B cell (primary cell): Measurements from ENCODE around the gene BHLHE23. TPM values are rescaled to one million over a fixed set of nuclear protein-coding genes. Genes with fewer than 3 reads are reported as not detected.

Experiments
- ATAC-seq: fragments of 200-7000 bp; cut with Tn5 transposase; one replicate; pipeline ENCODE4 v1.10.0; 2021; ENCODE audit warnings: low read depth, mild to moderate bottlenecking, moderate number of reproducible peaks, moderate library complexity
- CTCF ChIA-PET: fragments of 350-600 bp; sonication (Branson Sonifier 250); formaldehyde crosslinking; loops from one replicate; lab custom pipeline; 2021; ENCODE audit warnings: antibody characterized with exemption, inconsistent platforms; lab: Charles Lee
- POLR2A ChIA-PET: fragments of 350-600 bp; sonication (Branson Sonifier 250); formaldehyde crosslinking; loops from one replicate; lab custom pipeline; 2021; ENCODE audit warnings: antibody characterized with exemption; lab: Charles Lee
- DNase-seq: peaks from one replicate; pipeline ENCODE4 v3.0.0; 2013
- H2AFZ ChIP-seq: 2 replicates; pipeline ENCODE4 v1.6.1; 2012; ENCODE audit warnings: mild to moderate bottlenecking, low read depth, low read length; ENCODE audit not compliant: insufficient read depth, poor library complexity, severe bottlenecking
- H3K27ac ChIP-seq, 2 donors: 1 replicate in 1 of 2; 2 replicates in 1 of 2; pipeline ENCODE4 v1.5.1; 2012 to 2013; ENCODE audit warnings: low read length in 2 of 2, mild to moderate bottlenecking in 2 of 2, moderate library complexity in 1 of 2
- H3K27me3 ChIP-seq, 4 experiments: fragments of 200-600 bp in 1 of 4; sonication (generic) in 1 of 4; replicated peaks in 1 of 4; 1 replicate in 2 of 4; 2 replicates in 2 of 4; pipeline versions ENCODE4 v1.6.1 to v1.7.0; 2013 to 2016; ENCODE audit warnings: low read length in 3 of 4, mild to moderate bottlenecking in 2 of 4, mixed read lengths in 1 of 4, moderate library complexity in 1 of 4; ENCODE audit not compliant: insufficient read depth in 4 of 4, control insufficient read depth in 3 of 4; ENCODE audit errors: control extremely low read depth in 1 of 4
- H3K36me3 ChIP-seq, 2 experiments: replicated peaks in 1 of 2; 1 replicate in 1 of 2; 2 replicates in 1 of 2; pipeline versions ENCODE4 v1.6.1 to v1.7.1; 2013; ENCODE audit warnings: low read length in 1 of 2; ENCODE audit not compliant: insufficient read depth in 2 of 2, control insufficient read depth in 1 of 2; ENCODE audit errors: control extremely low read depth in 1 of 2, extremely low read depth in 1 of 2
- H3K4me1 ChIP-seq, 2 donors: fragments of 200-600 bp in 1 of 2; sonication (generic) in 1 of 2; 1 replicate in 1 of 2; 2 replicates in 1 of 2; pipeline versions ENCODE4 v1.5.1 to v1.6.1; 2013 to 2017; ENCODE audit warnings: low read length in 2 of 2; ENCODE audit not compliant: control insufficient read depth in 2 of 2, insufficient read depth in 2 of 2
- H3K4me2 ChIP-seq: replicated peaks from 2 replicates; pipeline ENCODE3; 2012; ENCODE audit warnings: mild to moderate bottlenecking, low read depth, low read length; ENCODE audit not compliant: poor library complexity, severe bottlenecking
- H3K4me3 ChIP-seq, 5 experiments: fragments of 200-600 bp in 1 of 5; sonication (generic) in 1 of 5; 1 replicate in 3 of 5; 2 replicates in 2 of 5; pipeline versions ENCODE4 v1.5.1 to v1.7.0; 2011 to 2016; ENCODE audit warnings: low read length in 4 of 5, mild to moderate bottlenecking in 4 of 5, low read depth in 2 of 5, control low read depth in 1 of 5, moderate library complexity in 1 of 5; ENCODE audit not compliant: insufficient read depth in 1 of 5; ENCODE audit errors: control extremely low read depth in 1 of 5, extremely low read depth in 1 of 5
- H3K79me2 ChIP-seq: fragments of 200-600 bp; sonication (generic); one replicate; pipeline ENCODE4 v1.6.0; 2016; ENCODE audit warnings: low read length; ENCODE audit not compliant: control insufficient read depth, insufficient read depth
- H3K9ac ChIP-seq: fragments of 200-600 bp; sonication (generic); 2 replicates; pipeline ENCODE4 v1.6.1; 2017; ENCODE audit warnings: mild to moderate bottlenecking, low read length, moderate library complexity
- H3K9me3 ChIP-seq, 3 donors: one replicate each; pipeline versions ENCODE4 v1.6.1 to v1.7.1; 2013; ENCODE audit warnings: low read length in 2 of 3; ENCODE audit not compliant: control insufficient read depth in 2 of 3, insufficient read depth in 1 of 3; ENCODE audit errors: control extremely low read depth in 1 of 3
- H4K20me1 ChIP-seq: 2 replicates; pipeline ENCODE4 v1.6.0; 2012; ENCODE audit warnings: mild to moderate bottlenecking, low read length; ENCODE audit not compliant: insufficient read depth, control insufficient read depth, poor library complexity, severe bottlenecking
- H3K27ac Mint-ChIP-seq: one replicate; pipeline ENCODE4 v1.8.0; 2021; ENCODE audit warnings: mixed read lengths
- H3K27me3 Mint-ChIP-seq: one replicate; pipeline ENCODE4 v1.8.0; 2021; ENCODE audit warnings: mixed read lengths
- H3K4me1 Mint-ChIP-seq: one replicate; pipeline ENCODE4 v1.8.0; 2021; ENCODE audit warnings: mixed read lengths
- H3K4me3 Mint-ChIP-seq: one replicate; pipeline ENCODE4 v1.8.0; 2021; ENCODE audit warnings: mixed read lengths
- H3K9me3 Mint-ChIP-seq: one replicate; pipeline ENCODE4 v1.8.0; 2022; ENCODE audit warnings: mixed read lengths; ENCODE audit not compliant: insufficient read depth
- CTCF ChIP-seq: fragments of 200-600 bp; IDR thresholded peaks from one replicate; pipeline ENCODE4 v1.8.0; 2022; ENCODE audit warnings: antibody characterized with exemption, mild to moderate bottlenecking
- EZH2 ChIP-seq: IDR thresholded peaks from 2 replicates; pipeline ENCODE4 v1.6.1; 2012; ENCODE audit warnings: borderline replicate concordance, low read depth, mild to moderate bottlenecking, moderate library complexity, low read length; ENCODE audit not compliant: insufficient read depth, poor library complexity, severe bottlenecking
- WGBS: methylation state at CpG from one replicate; pipeline ENCODE4 v1.1.5; 2013; ENCODE audit warnings: missing lambda C conversion rate; ENCODE audit not compliant: insufficient coverage; 5-methylcytosine and 5-hydroxymethylcytosine counted together
- intact Hi-C: fragments of 100-400 bp; cut with micrococcal nuclease; formaldehyde crosslinking; loops from one replicate; pipeline ENCODE4 v1.10.0; 2022
- polyA plus RNA-seq: library from polyadenylated mRNA; depleted of rRNA; stranded (reverse); fragments of >200 nt; gene quantifications from 2 replicates; pipeline ENCODE4 v1.2.3, GENCODE V29; 2012
- total RNA-seq, 2 donors: library from RNA; stranded (reverse); fragments of 120-200 nt in 1 of 2; gene quantifications; 1 replicate in 1 of 2; 2 replicates in 1 of 2; pipeline versions ENCODE4 v1.2.3 to v1.2.4, GENCODE V29; 2013 to 2022

BHLHE23 gene
- total and polyA plus RNA-seq, 2 donors (not counting 1 experiment from before 2014, with no cell fraction given) = not detected

DNA sequence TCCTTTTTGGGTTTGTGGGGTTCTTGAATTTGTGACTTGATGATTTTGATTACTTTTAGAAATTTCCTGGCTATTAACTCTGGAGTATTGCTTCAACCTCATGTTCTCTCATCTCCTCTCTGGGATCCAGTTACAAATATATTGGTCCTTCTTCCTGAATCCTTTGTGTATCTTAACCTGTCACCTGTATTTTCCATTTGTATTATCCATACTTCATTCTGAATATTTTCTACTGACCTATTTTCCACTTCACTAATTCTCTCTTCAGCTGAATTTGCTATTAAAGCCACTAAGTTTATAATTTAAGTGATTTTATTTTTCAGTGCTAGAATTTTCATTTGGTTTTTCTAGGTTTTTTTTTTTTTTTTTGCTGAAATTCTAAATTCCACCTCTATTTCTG is 6.4 kb upstream of the BHLHE23 start:
- H3K9ac ChIP-seq = no peak overlapping the region
- peaks cover 57% of the 10 kb centered on the region for H3K27me3 Mint-ChIP-seq
- H3K9me3 ChIP-seq = peaks cover 0 to 49% (median 16%) of the 10 kb centered on the region in 3 donors
- H3K4me2 ChIP-seq = no peak overlapping the region
- H3K27ac Mint-ChIP-seq = no peak overlapping the region
- H3K27ac ChIP-seq = no peak overlapping the region
- no peaks in the 10 kb centered on the region for H3K79me2 ChIP-seq
- H2AFZ ChIP-seq = no peak overlapping the region
- H3K4me3 Mint-ChIP-seq = no peak overlapping the region
- ATAC-seq (no peak), DNase-seq (no peak)
- H3K4me3 ChIP-seq = no peak overlapping the region
- H3K9me3 Mint-ChIP-seq = peaks cover 5% of the 10 kb centered on the region
- ChIA-PET CTCF (interaction anchor here (2.5 kb wide), 1 partner anchor 41 kb away, joined by 8 read pairs; no protein-coding TSS in a partner anchor), POLR2A (no interaction called here)
- peaks cover 0 to 76% (median 33%) of the 10 kb centered on the region in 4 experiments for H3K27me3 ChIP-seq
- TF ChIP-seq EZH2 = no peak
- no peak for TF ChIP-seq CTCF
- intact Hi-C loops = no loop called here
- H3K4me1 Mint-ChIP-seq = peaks cover 19% of the 10 kb centered on the region
- no peaks in the 10 kb centered on the region for H3K36me3 ChIP-seq
- H3K4me1 ChIP-seq = peaks cover 24% of the 10 kb centered on the region in 2 donors
- H4K20me1 ChIP-seq = peaks cover 15% of the 10 kb centered on the region

DNA sequence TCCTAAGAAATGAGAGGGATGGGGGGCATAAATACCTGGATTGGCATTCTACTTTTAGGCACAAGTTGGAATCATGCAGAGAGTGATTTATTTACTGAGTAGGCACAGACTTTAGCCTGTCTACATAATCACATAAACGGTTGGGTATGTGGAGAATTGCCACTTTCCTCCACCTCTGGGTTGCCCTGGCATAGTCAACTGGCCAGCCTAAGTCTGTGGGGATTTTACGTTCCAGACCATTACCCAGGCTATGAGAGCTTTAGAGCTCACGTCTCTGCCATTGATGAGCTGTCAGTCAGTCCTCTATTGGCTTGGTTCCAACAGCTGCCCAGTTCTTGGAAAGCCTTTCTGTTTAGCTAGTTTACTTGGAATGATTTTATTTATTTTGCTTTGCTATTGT is 5.0 kb upstream of the BHLHE23 start:
- peaks cover 5% of the 10 kb centered on the region for H3K9me3 Mint-ChIP-seq

More for the DNA sequence above, 5.0 kb upstream of the BHLHE23 start:
- no peak overlapping the region for H3K4me3 ChIP-seq
- H3K4me1 ChIP-seq = peaks cover 38% of the 10 kb centered on the region in 2 donors
- no peaks in the 10 kb centered on the region for H3K36me3 ChIP-seq
- no peak overlapping the region for H3K4me2 ChIP-seq
- Mint-ChIP-seq H3K4me1 (peaks cover 19% of the 10 kb centered on the region), H3K4me3 (no peak overlapping the region), H3K27ac (no peak overlapping the region), H3K27me3 (peaks cover 56% of the 10 kb centered on the region)
- H2AFZ ChIP-seq = no peak overlapping the region
- intact Hi-C loops = no loop called here
- H3K27me3 ChIP-seq = peaks cover 0 to 84% (median 42%) of the 10 kb centered on the region in 4 experiments
- H4K20me1 ChIP-seq = peaks cover 21% of the 10 kb centered on the region
- H3K9ac ChIP-seq = no peak overlapping the region
- ChIA-PET CTCF (interaction anchor here (0.9 to 1.6 kb wide), 5 partner anchors 57 to 212 kb away, joined by 3 to 5 read pairs (median 4); no protein-coding TSS in a partner anchor), POLR2A (interaction anchor here (0.8 kb wide), 1 partner anchor 34 kb away, joined by 4 read pairs; no protein-coding TSS in a partner anchor)
- DNase-seq (no peak), ATAC-seq (no peak)
- H3K27ac ChIP-seq = no peak overlapping the region
- 47% methylated on average over 3 of the region's 3 CpGs for WGBS
- TF ChIP-seq EZH2 = no peak
- TF ChIP-seq CTCF = no peak
- no peaks in the 10 kb centered on the region for H3K79me2 ChIP-seq
- peaks cover 0 to 58% (median 16%) of the 10 kb centered on the region in 3 donors for H3K9me3 ChIP-seq
